Measurements from ENCODE around the gene ARHGAP22. TPM values are rescaled to one million over a fixed set of nuclear protein-coding genes. Genes with fewer than 3 reads are reported as not detected.
"Not testable (repeated sequence)": the region's sequence is repeated elsewhere in the genome, so short reads cannot be mapped to it uniquely, and the experiment has no call there.

ARHGAP22 gene
- total and polyA plus RNA-seq, 2 experiments from 2014 or later: 41.9 to 44.4 TPM

DNA sequence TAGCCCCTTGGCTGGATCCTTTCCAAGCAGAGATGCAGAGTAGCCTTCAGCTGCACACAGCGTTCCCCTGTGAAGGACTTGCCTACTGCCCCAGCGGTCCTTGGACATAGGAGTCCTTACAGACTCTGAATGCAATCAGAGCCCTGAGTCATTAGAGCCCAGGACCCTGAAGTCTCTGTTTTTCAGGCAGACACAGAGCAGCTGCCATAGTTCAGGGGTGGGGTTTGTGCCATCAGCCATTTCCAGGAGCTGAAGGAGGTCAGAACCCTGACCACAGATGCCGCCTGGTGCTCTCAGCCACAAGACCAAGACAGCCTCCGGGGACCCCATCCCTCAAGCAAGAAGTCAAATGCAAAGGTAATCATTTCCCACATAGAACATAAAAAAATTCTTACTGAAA is 47.0 kb upstream of the ARHGAP22 start:
- Histone ChIP-seq H3K79me2 (ENCODE audit: insufficient read depth) (peaks cover 38% of the 10 kb centered on the region), H3K4me2 (ENCODE audit: unreplicated experiment) (no peak overlapping the region)

DNA sequence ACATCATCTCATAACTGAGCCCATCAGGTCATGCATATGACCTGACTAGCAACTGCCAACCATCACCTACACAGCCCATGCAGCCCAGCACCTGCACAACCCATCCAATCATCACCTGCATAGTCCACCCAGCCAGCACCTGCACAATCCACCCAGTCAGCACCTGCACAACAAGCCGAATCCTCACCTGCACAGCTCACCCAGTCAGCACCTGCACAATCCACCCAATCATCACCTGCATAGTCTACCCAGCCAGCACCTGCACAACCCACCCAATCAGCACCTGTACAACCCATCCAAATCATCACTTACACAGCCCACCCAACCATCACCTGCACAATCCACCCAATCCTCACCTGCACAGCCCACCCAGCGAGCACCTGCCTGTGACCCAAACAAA is 46.4 kb upstream of the ARHGAP22 start:
- no peaks in the 10 kb centered on the region for H3K9me3 ChIP-seq (ENCODE audit: low read depth)
- no peaks in the 10 kb centered on the region; the same call in 1 of the 2 replicates for H3F3A ChIP-seq (ENCODE audit: insufficient read depth)
- in situ Hi-C loops (cut with MboI): loop anchor here (5.0 to 25.0 kb wide), 3 partner anchors 99 to 511 kb away; no protein-coding TSS in a partner anchor
- 96 to 98% methylated on average over 2 of the region's 2 CpGs for WGBS, 2 experiments (ENCODE audit: low coverage in 1 of 2, low lambda C conversion rate in 2 of 2, missing lambda C conversion rate in 2 of 2)
- no peaks in the 10 kb centered on the region for H3K27me3 ChIP-seq (replicated peaks; ENCODE audit: insufficient read depth)
- H3K9me2 ChIP-seq (ENCODE audit: insufficient read depth): no peaks in the 10 kb centered on the region
- no peak for DNase-seq
- no peak overlapping the region for H3K4me3 ChIP-seq
- no peak overlapping the region for H3K27ac ChIP-seq
- no peak overlapping the region for H3K9ac ChIP-seq
- H4K20me1 ChIP-seq (ENCODE audit: insufficient read depth): no peaks in the 10 kb centered on the region
- no peaks in the 10 kb centered on the region for H3K36me3 ChIP-seq (ENCODE audit: low read depth)
- peaks cover 8% of the 10 kb centered on the region; the same call in 1 of the 2 replicates for H3K4me1 ChIP-seq (ENCODE audit: insufficient read depth)
- H3K79me2 ChIP-seq (ENCODE audit: insufficient read depth): peaks cover 43% of the 10 kb centered on the region
- no peak overlapping the region for H3K4me2 ChIP-seq (ENCODE audit: unreplicated experiment)
- TF ChIP-seq EZH2phosphoT487 (IDR thresholded peaks at IDR 0.05; ENCODE audit: insufficient read depth, low read depth): no peak
- no peak for TF ChIP-seq EZH2 (IDR thresholded peaks at IDR 0.05; ENCODE audit: insufficient read depth, poor library complexity, severe bottlenecking)
- no peak overlapping the region for H2AFZ ChIP-seq

More for the DNA sequence above, 47.0 kb upstream of the ARHGAP22 start:
- H3K4me3 ChIP-seq: no peak overlapping the region
- no peak overlapping the region for H3K9ac ChIP-seq
- no peaks in the 10 kb centered on the region for H3K27me3 ChIP-seq (replicated peaks; ENCODE audit: insufficient read depth)
- DNase-seq: no peak
- peaks cover 11% of the 10 kb centered on the region; the same call in 1 of the 2 replicates for H3K4me1 ChIP-seq (ENCODE audit: insufficient read depth)
- in situ Hi-C loops (cut with MboI): loop anchor here (5.0 to 25.0 kb wide), 3 partner anchors 100 to 510 kb away; no protein-coding TSS in a partner anchor
- TF ChIP-seq EZH2phosphoT487 (IDR thresholded peaks at IDR 0.05; ENCODE audit: insufficient read depth, low read depth): no peak
- WGBS, 2 experiments (ENCODE audit: low coverage in 1 of 2, low lambda C conversion rate in 2 of 2, missing lambda C conversion rate in 2 of 2): 98 to 99% methylated on average over 4 of the region's 4 CpGs
- H3K27ac ChIP-seq: no peak overlapping the region
- no peaks in the 10 kb centered on the region for H3K9me3 ChIP-seq (ENCODE audit: low read depth)
- no peaks in the 10 kb centered on the region for H3K36me3 ChIP-seq (ENCODE audit: low read depth)
- no peaks in the 10 kb centered on the region for H3K9me2 ChIP-seq (ENCODE audit: insufficient read depth)
- no peaks in the 10 kb centered on the region; the same call in 1 of the 2 replicates for H3F3A ChIP-seq (ENCODE audit: insufficient read depth)
- H4K20me1 ChIP-seq (ENCODE audit: insufficient read depth): no peaks in the 10 kb centered on the region
- H2AFZ ChIP-seq: no peak overlapping the region

DNA sequence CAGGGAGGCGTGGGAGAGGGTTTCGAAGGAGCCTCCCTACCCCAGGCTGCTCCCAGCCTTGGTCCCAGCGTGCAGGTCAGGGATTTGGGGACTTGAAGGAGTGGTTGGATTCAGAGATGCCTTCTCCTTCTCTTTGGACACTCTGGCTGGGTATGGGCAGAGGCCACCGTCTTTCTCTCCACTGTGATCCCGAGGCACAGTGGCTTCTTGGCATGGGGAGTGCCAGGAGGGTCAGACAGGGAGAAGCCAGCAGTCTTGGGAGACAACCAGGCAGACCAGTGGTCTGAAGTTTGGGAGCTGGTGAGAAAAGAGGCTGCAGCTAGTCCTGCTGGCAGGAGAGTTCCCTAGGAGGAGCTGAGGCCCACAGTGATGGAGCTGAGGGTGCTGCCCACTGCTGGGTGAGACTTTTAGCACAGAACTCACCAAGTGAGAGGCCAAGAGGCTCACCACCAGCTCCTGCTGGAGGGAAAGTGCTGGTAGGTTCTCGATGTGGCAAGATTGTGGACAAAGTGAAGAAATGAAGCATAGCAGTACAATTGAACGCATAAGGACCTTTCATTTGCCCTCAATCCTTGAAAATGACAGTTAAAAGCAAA is 44.6 kb upstream of the ARHGAP22 start:
- DNase-seq: peak; percentile 41
- Histone ChIP-seq H3K27ac (no peak overlapping the region), H3K4me1 (ENCODE audit: insufficient read depth) (0 out of 2 replicates have a peak, but pooled peaks cover 2% of the 10 kb centered on the region), H4K20me1 (ENCODE audit: insufficient read depth) (no peaks in the 10 kb centered on the region), H3K79me2 (ENCODE audit: insufficient read depth) (peaks cover 60% of the 10 kb centered on the region), H3K9ac (no peak overlapping the region), H3K27me3 (replicated peaks; ENCODE audit: insufficient read depth) (no peaks in the 10 kb centered on the region), H3K9me3 (ENCODE audit: low read depth) (no peaks in the 10 kb centered on the region), H2AFZ (no peak overlapping the region), H3K9me2 (ENCODE audit: insufficient read depth) (no peaks in the 10 kb centered on the region), H3K4me3 (no peak overlapping the region), H3K36me3 (ENCODE audit: low read depth) (no peaks in the 10 kb centered on the region), H3F3A (ENCODE audit: insufficient read depth) (no peaks in the 10 kb centered on the region; the same call in 1 of the 2 replicates), H3K4me2 (ENCODE audit: unreplicated experiment) (no peak overlapping the region)
- TF ChIP-seq EZH2phosphoT487 (IDR thresholded peaks at IDR 0.05; ENCODE audit: insufficient read depth, low read depth) (no peak), EZH2 (IDR thresholded peaks at IDR 0.05; ENCODE audit: insufficient read depth, poor library complexity, severe bottlenecking) (no peak)
- 96 to 98% methylated on average over 7 of the region's 7 CpGs for WGBS, 2 experiments (ENCODE audit: low coverage in 1 of 2, low lambda C conversion rate in 2 of 2, missing lambda C conversion rate in 2 of 2)
- in situ Hi-C loops (cut with MboI): no loop called here

DNA sequence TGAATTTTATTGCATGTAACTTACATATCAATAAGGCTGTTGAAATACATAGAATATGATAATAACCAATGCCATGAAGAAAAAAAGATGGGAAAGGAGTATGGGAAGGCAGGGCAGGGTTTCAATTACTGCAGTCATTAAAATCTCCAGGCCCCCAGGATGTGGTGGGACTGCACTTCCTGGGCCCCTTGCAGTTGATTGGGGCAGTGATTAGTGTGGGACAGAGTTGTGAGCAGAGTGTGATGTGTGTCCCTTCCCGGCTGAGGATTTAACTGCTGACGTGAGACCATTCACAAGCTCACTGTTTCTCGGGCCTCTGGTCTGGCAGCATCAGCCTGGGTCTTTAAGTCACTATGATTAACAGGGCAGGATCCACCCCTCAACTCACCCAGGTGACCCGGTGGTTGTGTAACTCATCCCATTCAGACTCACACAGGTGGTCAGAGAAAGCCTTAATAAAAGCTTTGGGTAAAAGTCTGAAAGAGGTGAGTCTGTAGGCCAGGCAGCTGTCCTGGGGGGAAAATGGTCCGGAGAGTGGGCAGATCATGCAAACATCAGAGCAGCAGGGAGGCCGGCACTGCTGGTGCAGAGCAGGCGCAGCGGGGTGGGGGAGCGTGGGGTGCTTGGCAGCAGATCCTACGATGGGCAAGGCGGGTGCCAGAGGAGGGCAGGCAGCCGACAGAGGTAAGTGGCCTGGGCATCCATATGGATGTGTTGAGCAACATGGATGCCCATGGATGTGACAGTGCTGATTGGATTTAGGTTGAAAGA is 43.5 kb upstream of the ARHGAP22 start:
- H3K4me3 ChIP-seq: no peak overlapping the region
- H3K36me3 ChIP-seq (ENCODE audit: low read depth): no peaks in the 10 kb centered on the region
- no peak for DNase-seq
- H2AFZ ChIP-seq: no peak overlapping the region
- H4K20me1 ChIP-seq (ENCODE audit: insufficient read depth): no peaks in the 10 kb centered on the region
- no peak overlapping the region for H3K27ac ChIP-seq
- TF ChIP-seq EZH2 (IDR thresholded peaks at IDR 0.05; ENCODE audit: insufficient read depth, poor library complexity, severe bottlenecking) (no peak), EZH2phosphoT487 (IDR thresholded peaks at IDR 0.05; ENCODE audit: insufficient read depth, low read depth) (no peak)
- no peaks in the 10 kb centered on the region for H3K27me3 ChIP-seq (replicated peaks; ENCODE audit: insufficient read depth)
- H3K9me2 ChIP-seq (ENCODE audit: insufficient read depth): no peaks in the 10 kb centered on the region
- no peak overlapping the region for H3K9ac ChIP-seq
- H3K4me1 ChIP-seq (ENCODE audit: insufficient read depth): no peaks in the 10 kb centered on the region
- no peak overlapping the region for H3K4me2 ChIP-seq (ENCODE audit: unreplicated experiment)
- peaks cover 64% of the 10 kb centered on the region for H3K79me2 ChIP-seq (ENCODE audit: insufficient read depth)
- H3F3A ChIP-seq (ENCODE audit: insufficient read depth): no peaks in the 10 kb centered on the region; the same call in 1 of the 2 replicates
- whole genome bisulfite sequencing, 2 experiments (ENCODE audit: low coverage in 1 of 2, low lambda C conversion rate in 2 of 2, missing lambda C conversion rate in 2 of 2): 88 to 93% methylated on average over 12 of the region's 12 CpGs
- no peaks in the 10 kb centered on the region for H3K9me3 ChIP-seq (ENCODE audit: low read depth)
- in situ Hi-C loops (cut with MboI): no loop called here

DNA sequence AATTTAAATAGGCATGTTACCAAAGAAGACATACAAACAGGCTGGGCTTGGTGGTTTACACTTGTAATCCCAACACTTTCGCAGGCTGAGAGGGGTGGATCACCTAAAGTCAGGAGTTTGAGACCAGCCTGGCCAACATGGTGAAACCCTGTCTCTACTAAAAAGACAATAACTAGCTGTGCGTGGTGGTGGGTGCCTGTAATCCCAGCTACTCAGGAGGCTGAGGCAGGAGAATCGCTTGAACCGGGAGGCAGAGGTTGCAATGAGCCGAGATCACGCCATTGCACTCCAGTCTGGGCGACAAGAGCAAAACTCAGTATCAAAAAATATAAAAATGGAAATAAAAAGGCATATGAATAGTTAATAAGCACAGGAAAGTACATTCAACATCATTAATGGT is 42.2 kb upstream of the ARHGAP22 start:
- H3K9me2 ChIP-seq (ENCODE audit: insufficient read depth); H3K9ac ChIP-seq; H3K4me1 ChIP-seq (ENCODE audit: insufficient read depth); H3K27ac ChIP-seq; in situ Hi-C loops (cut with MboI); H3F3A ChIP-seq (ENCODE audit: insufficient read depth); H3K36me3 ChIP-seq (ENCODE audit: low read depth); H2AFZ ChIP-seq; H3K4me3 ChIP-seq; H4K20me1 ChIP-seq (ENCODE audit: insufficient read depth); H3K9me3 ChIP-seq (ENCODE audit: low read depth); H3K4me2 ChIP-seq (ENCODE audit: unreplicated experiment); DNase-seq; H3K27me3 ChIP-seq (replicated peaks; ENCODE audit: insufficient read depth): not testable (repeated sequence)
- 92 to 94% methylated on average over 7 of the region's 7 CpGs for WGBS, 2 experiments (ENCODE audit: low coverage in 1 of 2, low lambda C conversion rate in 2 of 2, missing lambda C conversion rate in 2 of 2)
- H3K79me2 ChIP-seq (ENCODE audit: insufficient read depth): peaks cover 65% of the 10 kb centered on the region
